C4-2B (cell line): Measurements from ENCODE around the gene VDAC2.

Experiments used
- CTCF ChIP-seq: fragments of 450-650 bp; conservative IDR thresholded peaks from 2 replicates; pipeline ENCODE4 v1.5.1; 2017; ENCODE audit warnings: mild to moderate bottlenecking
- ZFX ChIP-seq: fragments of 450-650 bp; IDR thresholded peaks from 2 replicates; pipeline ENCODE4 v1.6.1; 2017

GRCh38 chr10:75229971-75230370 is 19.4 kb downstream of the VDAC2 start:
- TF ChIP-seq CTCF: no peak
- TF ChIP-seq ZFX: no peak
